Keratinocyte (primary cell): ENCODE results near the gene NFAT5.

Source experiments
- CTCF ChIP-seq, 3 experiments: IDR thresholded peaks in 1 of 3; conservative IDR thresholded peaks in 1 of 3; optimal IDR thresholded peaks in 1 of 3; 2 replicates in 2 of 3; 3 replicates in 1 of 3; pipeline versions ENCODE3 to v1.5.1; 2011; ENCODE audit warnings: low read length in 3 of 3, mild to moderate bottlenecking in 3 of 3, moderate library complexity in 2 of 3, control low read depth in 1 of 3, inconsistent platforms in 1 of 3; ENCODE audit not compliant: insufficient read depth in 2 of 3; ENCODE audit errors: extremely low read depth in 1 of 3
- EZH2 ChIP-seq: IDR thresholded peaks from one replicate; pipeline ENCODE4 v1.6.1; 2012; ENCODE audit warnings: inconsistent platforms, mild to moderate bottlenecking, low read length, moderate library complexity

DNA sequence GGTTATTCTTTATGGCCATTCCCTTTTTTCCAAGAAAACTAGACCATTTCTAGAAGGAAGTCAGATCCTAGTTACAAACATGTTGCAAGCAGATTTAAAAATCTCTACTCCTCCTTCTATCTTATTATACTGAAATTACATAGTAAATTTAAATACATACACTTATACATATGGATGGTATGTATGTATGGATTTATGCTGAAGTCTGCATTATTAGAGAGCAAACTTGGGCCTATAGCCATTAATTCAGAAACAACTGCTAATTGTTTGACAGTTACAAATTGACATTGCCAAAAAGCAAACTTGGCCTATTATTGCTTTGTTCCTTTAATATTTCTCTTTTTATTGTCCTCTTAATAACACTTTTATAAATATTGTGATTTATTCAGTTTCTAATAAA lies 67.1 kb downstream of the NFAT5 start:
- TF ChIP-seq CTCF (optimal IDR thresholded peaks at IDR 0.05 in 1 of 3, IDR thresholded peaks at IDR 0.05 in 1 of 3, conservative IDR thresholded peaks at IDR 0.05 in 1 of 3; ENCODE audit: extremely low read depth in 1 of 3, insufficient read depth in 2 of 3, low read length in 3 of 3) (no peak), EZH2 (no peak)
